Trophoblast cell (in vitro differentiated cells and primary cell): ENCODE measurements around the gene TDO2.

Experiments used
- DNase-seq, 2 donors: peaks; one replicate each; pipeline ENCODE4 v3.0.0-alpha.2; 2016
- H2AFZ ChIP-seq: 2 replicates; pipeline ENCODE4 v1.6.1; 2013; ENCODE audit warnings: low read length, moderate library complexity, mild to moderate bottlenecking; ENCODE audit not compliant: insufficient read depth, poor library complexity
- H2AK5ac ChIP-seq: 2 replicates; pipeline ENCODE4 v1.6.1; 2013; ENCODE audit warnings: mild to moderate bottlenecking, low read length
- H2BK120ac ChIP-seq: 2 replicates; pipeline ENCODE4 v1.6.1; 2013; ENCODE audit warnings: low read length, mild to moderate bottlenecking, moderate library complexity; ENCODE audit not compliant: insufficient read depth, poor library complexity
- H2BK12ac ChIP-seq: 2 replicates; pipeline ENCODE4 v1.6.1; 2013; ENCODE audit warnings: mild to moderate bottlenecking, low read length, moderate library complexity
- H2BK5ac ChIP-seq: 2 replicates; pipeline ENCODE4 v1.6.1; 2013; ENCODE audit warnings: low read length, low read depth, moderate library complexity, mild to moderate bottlenecking; ENCODE audit not compliant: poor library complexity
- H3K14ac ChIP-seq: 2 replicates; pipeline ENCODE4 v1.6.1; 2013; ENCODE audit warnings: mild to moderate bottlenecking, low read length
- H3K18ac ChIP-seq: 2 replicates; pipeline ENCODE4 v1.6.1; 2013; ENCODE audit warnings: mild to moderate bottlenecking, low read length
- H3K23ac ChIP-seq: 2 replicates; pipeline ENCODE4 v1.6.1; 2013; ENCODE audit warnings: low read length
- H3K27ac ChIP-seq: 2 replicates; pipeline ENCODE4 v1.5.1; 2013; ENCODE audit warnings: low read depth, mild to moderate bottlenecking, inconsistent platforms, low read length, moderate library complexity
- H3K27me3 ChIP-seq: 2 replicates; pipeline ENCODE4 v1.6.1; 2013; ENCODE audit warnings: inconsistent platforms, mild to moderate bottlenecking, low read length, moderate library complexity; ENCODE audit not compliant: insufficient read depth
- H3K36me3 ChIP-seq, 2 experiments: 1 replicate in 1 of 2; 2 replicates in 1 of 2; pipeline ENCODE4 v1.6.1; 2013; ENCODE audit warnings: low read length in 2 of 2, mild to moderate bottlenecking in 2 of 2, moderate library complexity in 1 of 2; ENCODE audit not compliant: insufficient read depth in 2 of 2, control insufficient read depth in 1 of 2
- H3K4ac ChIP-seq: 2 replicates; pipeline ENCODE4 v1.6.1; 2013; ENCODE audit warnings: low read depth, mild to moderate bottlenecking, low read length, moderate library complexity
- H3K4me1 ChIP-seq, 2 experiments: 1 replicate in 1 of 2; 2 replicates in 1 of 2; pipeline ENCODE4 v1.6.1; 2013; ENCODE audit warnings: low read length in 2 of 2, mild to moderate bottlenecking in 2 of 2, moderate library complexity in 1 of 2; ENCODE audit not compliant: insufficient read depth in 2 of 2, control insufficient read depth in 1 of 2
- H3K4me2 ChIP-seq: 2 replicates; pipeline ENCODE4 v1.6.1; 2013; ENCODE audit warnings: inconsistent platforms, mild to moderate bottlenecking, low read length, moderate library complexity
- H3K4me3 ChIP-seq: 2 replicates; pipeline ENCODE4 v1.5.1; 2013; ENCODE audit warnings: mild to moderate bottlenecking, low read depth, low read length, inconsistent platforms
- H3K79me1 ChIP-seq: one replicate; pipeline ENCODE4 v1.6.1; 2013; ENCODE audit warnings: low read length
- H3K79me2 ChIP-seq: 2 replicates; pipeline ENCODE4 v1.6.1; 2013; ENCODE audit warnings: low read length, mild to moderate bottlenecking; ENCODE audit not compliant: control insufficient read depth, insufficient read depth, poor library complexity
- H3K9ac ChIP-seq: 2 replicates; pipeline ENCODE4 v1.6.1; 2013; ENCODE audit warnings: mild to moderate bottlenecking, low read length
- H3K9me3 ChIP-seq: 2 replicates; pipeline ENCODE4 v1.6.1; 2013; ENCODE audit warnings: low read depth, mild to moderate bottlenecking, control low read depth, inconsistent platforms, low read length; ENCODE audit not compliant: insufficient read depth
- H4K12ac ChIP-seq: 2 replicates; pipeline ENCODE4 v1.6.1; 2013; ENCODE audit warnings: low read depth, mild to moderate bottlenecking, low read length, moderate library complexity
- H4K8ac ChIP-seq: 2 replicates; pipeline ENCODE4 v1.6.1; 2013; ENCODE audit warnings: low read depth, mild to moderate bottlenecking, low read length, moderate library complexity
- H4K91ac ChIP-seq: one replicate; pipeline ENCODE4 v1.6.1; 2013; ENCODE audit warnings: low read depth, mild to moderate bottlenecking, low read length, moderate library complexity
- WGBS: extraction: QIAGEN DNeasy Blood & Tissue Kit; methylation state at CpG from one replicate; pipeline ENCODE4 v1.1.7; 2013; ENCODE audit warnings: missing lambda C conversion rate; ENCODE audit not compliant: insufficient read length, insufficient coverage; ENCODE audit errors: extremely low coverage; 5-methylcytosine and 5-hydroxymethylcytosine counted together

Gene TDO2

GRCh38 chr4:155909615-155910226, 6.2 kb downstream of the TDO2 start:
- no CpG with 5 or more reads among the region's 3 CpGs for WGBS
- DNase-seq, result no peak
- Histone ChIP-seq H3K14ac (no peak overlapping the region), H4K12ac (no peak overlapping the region), H3K4me3 (no peak overlapping the region), H3K79me1 (no peaks in the 10 kb centered on the region), H3K79me2 (no peaks in the 10 kb centered on the region), H4K91ac (no peak overlapping the region), H2AK5ac (no peak overlapping the region), H3K36me3 (no peaks in the 10 kb centered on the region), H3K27me3 (no peaks in the 10 kb centered on the region), H3K4ac (no peak overlapping the region), H4K8ac (no peak overlapping the region), H3K23ac (no peak overlapping the region), H2BK12ac (no peak overlapping the region), H2AFZ (no peak overlapping the region), H2BK120ac (no peak overlapping the region), H3K9me3 (no peaks in the 10 kb centered on the region), H3K9ac (no peak overlapping the region), H3K4me2 (no peak overlapping the region), H2BK5ac (no peak overlapping the region), H3K27ac (no peak overlapping the region), H3K18ac (no peak overlapping the region), H3K4me1 (no peaks in the 10 kb centered on the region)

GRCh38 chr4:155911905-155912304, 8.4 kb downstream of the TDO2 start:
- Histone ChIP-seq H2AFZ (no peak overlapping the region), H4K91ac (no peak overlapping the region), H3K27me3 (no peaks in the 10 kb centered on the region), H3K4me2 (no peak overlapping the region), H3K79me2 (no peaks in the 10 kb centered on the region), H3K9me3 (no peaks in the 10 kb centered on the region), H3K14ac (no peak overlapping the region), H3K27ac (no peak overlapping the region), H3K79me1 (no peaks in the 10 kb centered on the region), H2AK5ac (no peak overlapping the region), H3K4ac (no peak overlapping the region), H3K9ac (no peak overlapping the region), H3K4me1 (no peaks in the 10 kb centered on the region), H3K36me3 (no peaks in the 10 kb centered on the region), H4K8ac (no peak overlapping the region), H3K18ac (no peak overlapping the region), H2BK120ac (no peak overlapping the region), H3K23ac (no peak overlapping the region), H2BK12ac (no peak overlapping the region), H3K4me3 (no peak overlapping the region), H4K12ac (no peak overlapping the region), H2BK5ac (no peak overlapping the region)
- DNase-seq, result peak in 1 of 2 donors; percentile 57
- WGBS, result no CpG with 5 or more reads among the region's 1 CpG

- no peaks in the 10 kb centered on the region for H3K36me3 ChIP-seq
Observed at GRCh38 chr4:155914782-155915181, 11.3 kb downstream of the TDO2 start.

GRCh38 chr4:155921597-155921996, 18.1 kb downstream of the TDO2 start:
- Histone ChIP-seq H3K4me2 (no peak overlapping the region), H3K79me1 (no peaks in the 10 kb centered on the region), H3K36me3 (no peaks in the 10 kb centered on the region), H2BK120ac (no peak overlapping the region), H3K4me3 (no peak overlapping the region), H4K8ac (no peak overlapping the region), H4K12ac (no peak overlapping the region), H3K9me3 (no peaks in the 10 kb centered on the region), H2AK5ac (no peak overlapping the region), H3K27ac (no peak overlapping the region), H3K18ac (no peak overlapping the region), H2BK12ac (no peak overlapping the region), H3K79me2 (no peaks in the 10 kb centered on the region), H2AFZ (no peak overlapping the region), H3K23ac (no peak overlapping the region), H3K14ac (no peak overlapping the region), H4K91ac (no peak overlapping the region), H3K27me3 (no peaks in the 10 kb centered on the region), H3K9ac (no peak overlapping the region), H3K4ac (no peak overlapping the region), H2BK5ac (no peak overlapping the region), H3K4me1 (no peaks in the 10 kb centered on the region)
- WGBS, result no CpG with 5 or more reads among the region's 1 CpG
- no peak for DNase-seq

More at GRCh38 chr4:155914782-155915181, 11.3 kb downstream of the TDO2 start:
- H3K4ac ChIP-seq, result no peak overlapping the region
- H3K4me1 ChIP-seq, result no peaks in the 10 kb centered on the region
- no peak overlapping the region for H3K9ac ChIP-seq
- H3K18ac ChIP-seq, result no peak overlapping the region
- no peak overlapping the region for H2AFZ ChIP-seq
- H4K12ac ChIP-seq, result no peak overlapping the region
- no peak overlapping the region for H3K4me2 ChIP-seq
- no peak overlapping the region for H3K23ac ChIP-seq
- H4K91ac ChIP-seq, result no peak overlapping the region
- H4K8ac ChIP-seq, result no peak overlapping the region
- no peak overlapping the region for H3K14ac ChIP-seq
- no peaks in the 10 kb centered on the region for H3K79me2 ChIP-seq
- no peak overlapping the region for H2BK12ac ChIP-seq
- H3K79me1 ChIP-seq, result no peaks in the 10 kb centered on the region
- no peak overlapping the region for H3K27ac ChIP-seq
- no peak for DNase-seq
- no peak overlapping the region for H2AK5ac ChIP-seq
- H3K27me3 ChIP-seq, result no peaks in the 10 kb centered on the region
- H3K9me3 ChIP-seq, result no peaks in the 10 kb centered on the region
- H2BK5ac ChIP-seq, result no peak overlapping the region
- no peak overlapping the region for H2BK120ac ChIP-seq
- no CpG with 5 or more reads among the region's 5 CpGs for WGBS
- no peak overlapping the region for H3K4me3 ChIP-seq
